Glutamatergic neuron (in vitro differentiated cells): Measurements from ENCODE around the gene CFHR3. TPM values are rescaled to one million over a fixed set of nuclear protein-coding genes. Genes with fewer than 3 reads are reported as not detected.
"Not testable (repeated sequence)": the region's sequence is repeated elsewhere in the genome, so short reads cannot be mapped to it uniquely, and the experiment has no call there.

Experiments
- DNase-seq: peaks from one replicate; pipeline ENCODE4 v3.0.0; 2022
- H3K27ac Mint-ChIP-seq: one replicate; pipeline ENCODE4 v1.8.0; 2020; ENCODE audit warnings: mild to moderate bottlenecking, mixed read lengths, inconsistent platforms; ENCODE audit not compliant: unreplicated experiment
- H3K27me3 Mint-ChIP-seq: one replicate; pipeline ENCODE4 v1.8.0; 2020; ENCODE audit warnings: mild to moderate bottlenecking, moderate library complexity, mixed read lengths, inconsistent platforms; ENCODE audit not compliant: unreplicated experiment
- H3K36me3 Mint-ChIP-seq: one replicate; pipeline ENCODE4 v1.8.0; 2020; ENCODE audit warnings: mild to moderate bottlenecking, mixed read lengths, inconsistent platforms; ENCODE audit not compliant: unreplicated experiment
- H3K4me1 Mint-ChIP-seq: one replicate; pipeline ENCODE4 v1.8.0; 2020; ENCODE audit warnings: mild to moderate bottlenecking, low read depth, mixed read lengths, inconsistent platforms; ENCODE audit not compliant: unreplicated experiment
- H3K4me3 Mint-ChIP-seq: one replicate; pipeline ENCODE4 v1.8.0; 2020; ENCODE audit warnings: mild to moderate bottlenecking, mixed read lengths, inconsistent platforms; ENCODE audit not compliant: unreplicated experiment
- H3K9me3 Mint-ChIP-seq: one replicate; pipeline ENCODE4 v1.8.0; 2020; ENCODE audit warnings: mild to moderate bottlenecking, moderate library complexity, mixed read lengths, inconsistent platforms; ENCODE audit not compliant: unreplicated experiment
- total RNA-seq: library from RNA; stranded (reverse); fragmentation: NEBNext Ultra II Directional; extraction: Animal tissue kit (Norgen Biotek cat#: 25700); gene quantifications from one replicate; pipeline ENCODE4 v1.2.1, GENCODE V29; 2021; ENCODE audit not compliant: unreplicated experiment
- TF ChIP-seq, protein P1 (sequence below): fragments of 200-600 bp; sonication (generic); IDR thresholded peaks from one replicate; pipeline ENCODE4 v1.5.0; 2021; ENCODE audit not compliant: partially characterized antibody, unreplicated experiment

The CFHR3 gene
- total RNA-seq, 1 donor from 2014 or later, result not detected

DNA sequence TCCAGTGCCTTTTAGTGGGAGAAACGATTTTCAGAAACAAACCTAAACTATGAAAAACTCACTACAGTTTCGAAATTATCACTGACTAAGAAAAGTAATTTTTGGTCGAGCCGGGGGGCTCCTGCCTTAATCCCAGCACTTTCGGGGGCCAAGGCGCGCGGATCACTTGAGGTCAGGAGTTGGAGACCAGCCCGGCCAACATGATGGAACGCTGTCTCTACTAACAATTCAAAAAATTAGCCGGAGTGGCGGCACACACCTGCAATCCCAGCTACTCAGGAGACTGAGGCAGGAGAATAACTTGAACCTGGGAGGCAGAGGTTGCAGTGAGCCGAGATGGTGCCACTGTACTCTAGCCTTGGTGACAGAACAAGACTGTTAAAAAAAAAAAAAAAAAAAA is 3.0 kb downstream of the CFHR3 start:
- H3K9me3 Mint-ChIP-seq, result no peaks in the 10 kb centered on the region
- H3K27ac Mint-ChIP-seq, result no peak overlapping the region
- DNase-seq, result no peak
- no peaks in the 10 kb centered on the region for H3K36me3 Mint-ChIP-seq
- TF ChIP-seq, protein P1, sequence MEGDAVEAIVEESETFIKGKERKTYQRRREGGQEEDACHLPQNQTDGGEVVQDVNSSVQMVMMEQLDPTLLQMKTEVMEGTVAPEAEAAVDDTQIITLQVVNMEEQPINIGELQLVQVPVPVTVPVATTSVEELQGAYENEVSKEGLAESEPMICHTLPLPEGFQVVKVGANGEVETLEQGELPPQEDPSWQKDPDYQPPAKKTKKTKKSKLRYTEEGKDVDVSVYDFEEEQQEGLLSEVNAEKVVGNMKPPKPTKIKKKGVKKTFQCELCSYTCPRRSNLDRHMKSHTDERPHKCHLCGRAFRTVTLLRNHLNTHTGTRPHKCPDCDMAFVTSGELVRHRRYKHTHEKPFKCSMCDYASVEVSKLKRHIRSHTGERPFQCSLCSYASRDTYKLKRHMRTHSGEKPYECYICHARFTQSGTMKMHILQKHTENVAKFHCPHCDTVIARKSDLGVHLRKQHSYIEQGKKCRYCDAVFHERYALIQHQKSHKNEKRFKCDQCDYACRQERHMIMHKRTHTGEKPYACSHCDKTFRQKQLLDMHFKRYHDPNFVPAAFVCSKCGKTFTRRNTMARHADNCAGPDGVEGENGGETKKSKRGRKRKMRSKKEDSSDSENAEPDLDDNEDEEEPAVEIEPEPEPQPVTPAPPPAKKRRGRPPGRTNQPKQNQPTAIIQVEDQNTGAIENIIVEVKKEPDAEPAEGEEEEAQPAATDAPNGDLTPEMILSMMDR, result no peak
- H3K4me3 Mint-ChIP-seq, result no peak overlapping the region
- no peaks in the 10 kb centered on the region for H3K27me3 Mint-ChIP-seq
- no peaks in the 10 kb centered on the region for H3K4me1 Mint-ChIP-seq

DNA sequence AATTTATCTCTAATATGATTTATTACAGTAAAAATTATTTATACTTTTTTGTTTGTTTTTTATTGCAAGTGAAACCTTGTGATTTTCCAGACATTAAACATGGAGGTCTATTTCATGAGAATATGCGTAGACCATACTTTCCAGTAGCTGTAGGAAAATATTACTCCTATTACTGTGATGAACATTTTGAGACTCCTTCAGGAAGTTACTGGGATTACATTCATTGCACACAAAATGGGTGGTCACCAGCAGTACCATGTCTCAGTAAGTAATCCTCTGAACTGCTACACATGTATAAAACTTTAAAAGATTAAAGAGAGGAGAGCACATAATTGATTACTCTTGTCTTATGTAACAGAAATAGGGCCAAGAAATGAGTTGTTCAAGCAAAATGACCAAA is 4.5 kb downstream of the CFHR3 start:
- no peak for DNase-seq
- no peaks in the 10 kb centered on the region for H3K9me3 Mint-ChIP-seq
- H3K36me3 Mint-ChIP-seq, result no peaks in the 10 kb centered on the region
- H3K27me3 Mint-ChIP-seq, result no peaks in the 10 kb centered on the region
- H3K4me1 Mint-ChIP-seq, result no peaks in the 10 kb centered on the region
- H3K4me3 Mint-ChIP-seq, result no peak overlapping the region
- TF ChIP-seq, protein P1, result peak; percentile 47
- H3K27ac Mint-ChIP-seq, result no peak overlapping the region

DNA sequence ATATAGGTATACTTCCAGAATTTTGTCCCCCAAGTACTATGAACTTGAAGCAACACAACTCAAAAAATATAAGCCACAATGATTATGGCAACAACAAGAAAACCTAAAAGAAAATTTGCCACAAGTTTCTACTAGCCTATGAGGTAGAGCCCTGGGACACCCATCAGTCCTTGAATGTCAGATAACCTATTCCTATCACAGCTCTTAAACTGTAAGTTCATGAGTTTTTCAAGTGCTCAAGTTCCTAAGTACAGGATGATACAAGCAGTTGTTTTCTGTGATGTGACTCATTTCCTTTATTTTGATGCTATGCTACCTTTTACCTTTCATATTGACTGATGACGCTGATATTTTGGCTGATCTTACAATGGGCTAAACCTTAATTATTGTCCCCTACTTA is 16.6 kb downstream of the CFHR3 start:
- H3K4me3 Mint-ChIP-seq, H3K4me1 Mint-ChIP-seq, H3K9me3 Mint-ChIP-seq, H3K36me3 Mint-ChIP-seq, H3K27me3 Mint-ChIP-seq, DNase-seq, H3K27ac Mint-ChIP-seq: not testable (repeated sequence)

DNA sequence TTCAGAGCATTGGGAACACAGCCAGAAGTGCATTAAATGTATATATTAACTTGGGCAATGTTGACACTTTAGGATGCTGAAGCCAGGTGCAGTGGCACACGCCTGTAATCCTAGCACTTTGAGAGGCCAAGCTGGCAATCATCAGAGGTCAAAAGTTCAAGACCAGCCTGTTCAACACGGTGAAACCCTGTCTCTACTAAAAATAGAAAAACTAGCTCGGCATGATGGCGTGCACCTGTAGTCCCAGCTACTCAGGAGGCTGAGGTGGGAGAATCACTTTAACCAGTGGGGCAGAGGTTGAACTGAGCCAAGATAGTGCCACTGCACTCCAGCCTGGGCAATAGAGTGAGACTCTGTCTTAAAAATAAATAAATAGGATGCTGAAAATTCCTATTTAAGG is 19.5 kb downstream of the CFHR3 start:
- not testable (repeated sequence) for H3K9me3 Mint-ChIP-seq, H3K4me3 Mint-ChIP-seq, H3K4me1 Mint-ChIP-seq, H3K27ac Mint-ChIP-seq, H3K27me3 Mint-ChIP-seq, DNase-seq, H3K36me3 Mint-ChIP-seq

DNA sequence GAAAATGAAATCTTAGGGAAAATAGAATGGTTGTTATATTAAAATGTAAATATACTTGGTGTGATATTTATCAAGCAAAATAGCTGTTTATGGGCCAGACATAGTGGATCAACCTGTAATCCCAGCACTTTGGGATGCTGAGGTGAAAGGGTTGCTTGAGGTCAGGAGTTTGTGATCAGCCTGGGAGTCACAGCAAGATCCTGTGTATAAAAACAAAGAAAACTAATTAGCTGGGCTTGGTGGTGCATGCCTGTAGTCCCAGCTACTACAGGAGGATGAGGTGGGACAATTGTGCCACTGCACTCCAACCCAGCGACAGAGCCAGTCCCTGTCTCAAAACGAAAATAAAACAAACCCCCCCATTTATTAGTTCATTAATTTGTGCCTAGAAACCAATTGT is 23.3 kb downstream of the CFHR3 start:
- TF ChIP-seq, protein P1, result no peak
- H3K27me3 Mint-ChIP-seq, result no peaks in the 10 kb centered on the region
- H3K4me3 Mint-ChIP-seq, result no peak overlapping the region
- DNase-seq, result no peak
- H3K9me3 Mint-ChIP-seq, result peaks cover 5% of the 10 kb centered on the region
- H3K36me3 Mint-ChIP-seq, result peaks cover 6% of the 10 kb centered on the region
- no peaks in the 10 kb centered on the region for H3K4me1 Mint-ChIP-seq
- no peak overlapping the region for H3K27ac Mint-ChIP-seq

DNA sequence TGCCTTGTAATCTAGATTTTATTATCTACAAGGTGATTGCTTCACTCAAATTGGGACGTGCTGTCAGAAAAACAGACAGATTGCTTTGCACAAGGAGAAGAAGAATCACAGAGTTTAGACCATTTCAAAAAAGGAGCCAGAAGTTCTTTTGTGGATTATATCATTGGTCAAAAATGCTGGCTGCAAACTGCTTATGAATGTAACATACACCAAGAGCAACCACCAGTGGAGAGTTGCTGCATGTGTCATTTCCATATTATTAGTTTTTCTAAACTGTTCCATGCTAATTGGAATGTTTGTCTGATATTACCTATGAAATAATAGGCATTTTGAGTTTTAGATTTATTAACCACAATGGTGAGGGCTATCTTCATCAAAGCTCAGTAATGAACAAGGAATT is 27.3 kb downstream of the CFHR3 start:
- H3K9me3 Mint-ChIP-seq, H3K4me3 Mint-ChIP-seq, H3K4me1 Mint-ChIP-seq, H3K36me3 Mint-ChIP-seq, DNase-seq, H3K27ac Mint-ChIP-seq, H3K27me3 Mint-ChIP-seq: not testable (repeated sequence)
